HEK293 (cell line): Measurements from ENCODE around the gene GRM4.

Experiments used
- KLF10 ChIP-seq: fragments of 450-650 bp; IDR thresholded peaks from 2 replicates; pipeline ENCODE4 v1.5.1; 2018; ENCODE audit warnings: missing biosample characterization, mild to moderate bottlenecking, missing genetic modification characterization
- SALL2 ChIP-seq: fragments of 450-650 bp; formaldehyde crosslinking; IDR thresholded peaks from 2 replicates; pipeline ENCODE4 v1.5.0; 2017; ENCODE audit warnings: missing biosample characterization, mild to moderate bottlenecking, missing genetic modification characterization, borderline replicate concordance
- ZBTB49 ChIP-seq: fragments of 450-650 bp; formaldehyde crosslinking; IDR thresholded peaks from 2 replicates; pipeline ENCODE4 v1.5.1; 2016; ENCODE audit warnings: missing biosample characterization, missing genetic modification characterization, low read depth
- ZNF530 ChIP-seq: fragments of 450-650 bp; formaldehyde crosslinking; IDR thresholded peaks from 2 replicates; pipeline ENCODE4 v1.5.1; 2016; ENCODE audit warnings: low read depth, missing biosample characterization, missing genetic modification characterization
- ZNF561 ChIP-seq: fragments of 450-650 bp; IDR thresholded peaks from 2 replicates; pipeline ENCODE4 v1.5.1; 2018; ENCODE audit warnings: missing biosample characterization, missing genetic modification characterization, borderline replicate concordance
- ZNF624 ChIP-seq: fragments of 450-650 bp; formaldehyde crosslinking; IDR thresholded peaks from 2 replicates; pipeline ENCODE4 v1.5.1; 2017; ENCODE audit warnings: missing biosample characterization, missing genetic modification characterization
- ZNF707 ChIP-seq: fragments of 450-650 bp; formaldehyde crosslinking; IDR thresholded peaks from 2 replicates; pipeline ENCODE4 v1.5.1; 2016; ENCODE audit warnings: missing biosample characterization, missing genetic modification characterization
- TF ChIP-seq, protein P1 (sequence below): fragments of 450-650 bp; formaldehyde crosslinking; IDR thresholded peaks from 2 replicates; pipeline ENCODE4 v1.5.1; 2016; ENCODE audit warnings: missing biosample characterization, missing genetic modification characterization

- TF ChIP-seq ZBTB49 (tag by site-specific recombination) (no peak), ZNF530 (no peak), ZNF561 (tag by site-specific recombination) (no peak), ZNF707 (no peak), KLF10 (tag by site-specific recombination) (no peak), SALL2 (tag by site-specific recombination) (no peak), ZNF624 (tag by site-specific recombination) (no peak)
- TF ChIP-seq, protein P1, sequence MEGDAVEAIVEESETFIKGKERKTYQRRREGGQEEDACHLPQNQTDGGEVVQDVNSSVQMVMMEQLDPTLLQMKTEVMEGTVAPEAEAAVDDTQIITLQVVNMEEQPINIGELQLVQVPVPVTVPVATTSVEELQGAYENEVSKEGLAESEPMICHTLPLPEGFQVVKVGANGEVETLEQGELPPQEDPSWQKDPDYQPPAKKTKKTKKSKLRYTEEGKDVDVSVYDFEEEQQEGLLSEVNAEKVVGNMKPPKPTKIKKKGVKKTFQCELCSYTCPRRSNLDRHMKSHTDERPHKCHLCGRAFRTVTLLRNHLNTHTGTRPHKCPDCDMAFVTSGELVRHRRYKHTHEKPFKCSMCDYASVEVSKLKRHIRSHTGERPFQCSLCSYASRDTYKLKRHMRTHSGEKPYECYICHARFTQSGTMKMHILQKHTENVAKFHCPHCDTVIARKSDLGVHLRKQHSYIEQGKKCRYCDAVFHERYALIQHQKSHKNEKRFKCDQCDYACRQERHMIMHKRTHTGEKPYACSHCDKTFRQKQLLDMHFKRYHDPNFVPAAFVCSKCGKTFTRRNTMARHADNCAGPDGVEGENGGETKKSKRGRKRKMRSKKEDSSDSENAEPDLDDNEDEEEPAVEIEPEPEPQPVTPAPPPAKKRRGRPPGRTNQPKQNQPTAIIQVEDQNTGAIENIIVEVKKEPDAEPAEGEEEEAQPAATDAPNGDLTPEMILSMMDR (tag by site-specific recombination): no peak
Observed at GRCh38 chr6:34140075-34140474, 5.8 kb downstream of the GRM4 start.
